Transverse colon (tissue), 4 donors: ENCODE measurements around the gene KCTD6. TPM values are rescaled to one million over a fixed set of nuclear protein-coding genes. Genes with fewer than 3 reads are reported as not detected.

Experiments
- DNase-seq: peaks from one replicate; pipeline ENCODE4 v3.0.0-alpha.2; 2019
- H3K27ac ChIP-seq, 4 donors: fragments of 200-600 bp; sonication (generic); 2 replicates each; pipeline ENCODE4 v1.5.1; 2016 to 2018; ENCODE audit warnings: inconsistent platforms in 4 of 4
- H3K27me3 ChIP-seq: fragments of 200-600 bp; sonication (generic); 2 replicates; pipeline ENCODE4 v1.5.1; 2017; ENCODE audit warnings: inconsistent platforms
- H3K36me3 ChIP-seq, 4 donors: fragments of 200-600 bp; sonication (generic); 2 replicates each; pipeline ENCODE4 v1.5.1; 2017 to 2019; ENCODE audit warnings: inconsistent platforms in 4 of 4
- H3K4me1 ChIP-seq, 4 donors: fragments of 200-600 bp; sonication (generic); 2 replicates each; pipeline ENCODE4 v1.5.1; 2017 to 2020; ENCODE audit warnings: inconsistent platforms in 4 of 4
- H3K4me3 ChIP-seq, 4 donors: fragments of 200-600 bp; sonication (generic); 1 replicate in 1 of 4; 2 replicates in 3 of 4; pipeline versions ENCODE4 v1.5.1 to v1.6.1; 2017 to 2019; ENCODE audit warnings: inconsistent platforms in 4 of 4
- H3K9me3 ChIP-seq, 2 donors: fragments of 200-600 bp; sonication (generic); 2 replicates each; pipeline ENCODE4 v1.5.1; 2017 to 2019; ENCODE audit warnings: inconsistent platforms in 2 of 2
- CTCF ChIP-seq, 5 experiments: fragments of 200-600 bp in 3 of 5; fragments of 450-650 bp in 2 of 5; sonication (generic) in 3 of 5; IDR thresholded peaks; 1 replicate in 2 of 5; 2 replicates in 3 of 5; pipeline ENCODE4 v1.5.1; 2016 to 2017; ENCODE audit warnings: antibody characterized with exemption in 5 of 5, inconsistent platforms in 3 of 5, mild to moderate bottlenecking in 2 of 5, moderate library complexity in 1 of 5
- EP300 ChIP-seq: sonication (generic); formaldehyde crosslinking; IDR thresholded peaks from one replicate; pipeline ENCODE4 v1.6.1; 2017; ENCODE audit warnings: antibody characterized with exemption, low read depth
- POLR2A ChIP-seq: fragments of 450-650 bp; IDR thresholded peaks from one replicate; pipeline ENCODE4 v1.6.1; 2016; ENCODE audit warnings: antibody characterized with exemption, mild to moderate bottlenecking, moderate library complexity
- POLR2AphosphoS5 ChIP-seq, 3 donors: sonication (generic); formaldehyde crosslinking; IDR thresholded peaks; one replicate each; pipeline ENCODE4 v1.6.1; 2016; ENCODE audit warnings: antibody characterized with exemption in 3 of 3
- WGBS, 2 donors: methylation state at CpG; one replicate each; pipeline ENCODE4 v1.1.5; 2018; ENCODE audit warnings: low coverage in 1 of 2; 5-methylcytosine and 5-hydroxymethylcytosine counted together
- in situ Hi-C, 4 donors: fragments of 200-750 bp; cut with MboI; loops; one replicate each; pipeline versions ENCODE4 v1.15.0 to v1.15.1; 2017; ENCODE audit warnings: low sequenced_read_pairs in 3 of 4, low pct_ligation_motif_present in 1 of 4, low pct_unique_long_range_greater_than_20kb in 1 of 4
- intact Hi-C: fragments of 100-400 bp; cut with DNase I; formaldehyde crosslinking; loops from one replicate; pipeline ENCODE4 v1.15.1; 2023; ENCODE audit warnings: low total_unique reads
- total RNA-seq, 4 donors: library from RNA; depleted of rRNA; stranded (reverse); fragments of >200 nt; gene quantifications; one replicate each; pipeline ENCODE4 v1.1.0, GENCODE V29; 2016

KCTD6 gene
- total RNA-seq, 4 donors from 2014 or later: 3.0 to 15.7 (median 11.2) TPM

GRCh38 chr3:58531956-58532355, 40.1 kb downstream of the KCTD6 start:
- in situ Hi-C loops: loop anchor here (5.0 to 25.0 kb wide), 5 partner anchors 57 to 220 kb away; partner anchors contain the start of genes HTD2 (in 1 of the 4) and RPP14 (in 1 of the 4)
- H3K27ac ChIP-seq: no peak overlapping the region
- no peak for DNase-seq
- H3K9me3 ChIP-seq: no peaks in the 10 kb centered on the region
- intact Hi-C loops: loop anchor here (10.0 kb wide), 1 partner anchor 67 kb away; no protein-coding TSS in a partner anchor
- H3K4me1 ChIP-seq: peaks cover 18 to 42% (median 28%) of the 10 kb centered on the region in 4 donors
- no peaks in the 10 kb centered on the region for H3K27me3 ChIP-seq
- TF ChIP-seq CTCF (IDR thresholded peaks at IDR 0.05) (no peak), POLR2A (no peak), POLR2AphosphoS5 (IDR thresholded peaks at IDR 0.05) (no peak), EP300 (no peak)
- H3K36me3 ChIP-seq: no peaks in the 10 kb centered on the region
- 80 to 89% methylated on average over 1 to 2 of the region's 2 CpGs for whole genome bisulfite sequencing, 2 donors
- no peak overlapping the region for H3K4me3 ChIP-seq

GRCh38 chr3:58532794-58533220, 40.9 kb downstream of the KCTD6 start:
- WGBS, 2 donors: 22 to 80% methylated on average over 1 to 11 of the region's 11 CpGs
- Histone ChIP-seq H3K4me1 (peaks cover 24 to 51% (median 36%) of the 10 kb centered on the region in 4 donors), H3K27me3 (no peaks in the 10 kb centered on the region), H3K4me3 (no peak overlapping the region), H3K36me3 (no peaks in the 10 kb centered on the region), H3K27ac (no peak overlapping the region), H3K9me3 (no peaks in the 10 kb centered on the region)
- TF ChIP-seq POLR2A (no peak), CTCF (IDR thresholded peaks at IDR 0.05) (peak; percentile 91 to 95 (median 93)), POLR2AphosphoS5 (IDR thresholded peaks at IDR 0.05) (no peak)
- DNase-seq: peak; percentile 77
- in situ Hi-C loops (loop anchor here (5.0 to 25.0 kb wide), 5 partner anchors 58 to 221 kb away; partner anchors contain the start of genes HTD2 (in 1 of the 4) and RPP14 (in 1 of the 4)), intact Hi-C loops (loop anchor here (10.0 kb wide), 1 partner anchor 68 kb away; no protein-coding TSS in a partner anchor)

- intact Hi-C loops: loop anchor here (10.0 kb wide), 1 partner anchor 70 kb away; no protein-coding TSS in a partner anchor
- no peaks in the 10 kb centered on the region for H3K9me3 ChIP-seq
- in situ Hi-C loops: loop anchor here (5.0 to 25.0 kb wide), 5 partner anchors 60 to 223 kb away; partner anchors contain the start of genes HTD2 (in 1 of the 4) and RPP14 (in 1 of the 4)
Observed at GRCh38 chr3:58534592-58535494, 42.9 kb downstream of the KCTD6 start.

More at GRCh38 chr3:58534592-58535494, 42.9 kb downstream of the KCTD6 start:
- H3K27me3 ChIP-seq: no peaks in the 10 kb centered on the region
- no peaks in the 10 kb centered on the region for H3K36me3 ChIP-seq
- no peak for TF ChIP-seq POLR2A
- no peak for TF ChIP-seq POLR2AphosphoS5 (IDR thresholded peaks at IDR 0.05)
- TF ChIP-seq EP300: no peak
- no peak for TF ChIP-seq CTCF (IDR thresholded peaks at IDR 0.05)
- 91% methylated on average over 9 of the region's 9 CpGs; no CpG with 5 or more reads in 1 of the 2 donors for WGBS, 2 donors
- H3K27ac ChIP-seq: peak overlapping the region; percentile 84 to 90 (median 86)
- peaks cover 24 to 66% (median 42%) of the 10 kb centered on the region in 4 donors for H3K4me1 ChIP-seq
- DNase-seq: no peak
- H3K4me3 ChIP-seq: no peak overlapping the region
